ENCODE data around the gene NUBPL.

The NUBPL gene

DNA sequence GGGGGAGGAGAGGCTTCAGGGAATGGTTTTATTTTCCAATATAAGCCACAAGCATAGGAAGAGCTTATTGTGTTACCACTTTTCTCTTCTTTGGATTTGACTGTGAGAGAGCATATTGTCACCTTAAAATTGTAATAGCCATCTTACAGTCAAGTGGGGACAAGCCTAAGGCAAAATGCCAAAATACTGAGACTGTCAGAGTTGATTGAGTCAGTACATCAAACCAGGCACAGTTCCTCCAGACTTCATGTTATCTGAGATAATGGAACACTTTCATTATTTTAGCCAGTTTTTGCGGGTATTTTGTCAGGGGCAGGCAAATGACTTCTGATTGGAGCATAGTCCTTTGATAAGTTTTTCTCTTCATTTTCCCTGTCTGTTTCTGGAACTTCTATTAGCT is 19.5 kb upstream of the NUBPL start:
- DNase-seq (ENCODE audit: low read depth, low spot score), result no peak
- H3K4me3 ChIP-seq (ENCODE audit: low read depth, low read length), result no peak overlapping the region
- ChIA-PET CTCF (interaction anchor here (1.1 kb wide), 1 partner anchor 12 kb away, joined by 4 read pairs; no protein-coding TSS in a partner anchor), POLR2A (no interaction called here)
- TF ChIP-seq, protein P1, sequence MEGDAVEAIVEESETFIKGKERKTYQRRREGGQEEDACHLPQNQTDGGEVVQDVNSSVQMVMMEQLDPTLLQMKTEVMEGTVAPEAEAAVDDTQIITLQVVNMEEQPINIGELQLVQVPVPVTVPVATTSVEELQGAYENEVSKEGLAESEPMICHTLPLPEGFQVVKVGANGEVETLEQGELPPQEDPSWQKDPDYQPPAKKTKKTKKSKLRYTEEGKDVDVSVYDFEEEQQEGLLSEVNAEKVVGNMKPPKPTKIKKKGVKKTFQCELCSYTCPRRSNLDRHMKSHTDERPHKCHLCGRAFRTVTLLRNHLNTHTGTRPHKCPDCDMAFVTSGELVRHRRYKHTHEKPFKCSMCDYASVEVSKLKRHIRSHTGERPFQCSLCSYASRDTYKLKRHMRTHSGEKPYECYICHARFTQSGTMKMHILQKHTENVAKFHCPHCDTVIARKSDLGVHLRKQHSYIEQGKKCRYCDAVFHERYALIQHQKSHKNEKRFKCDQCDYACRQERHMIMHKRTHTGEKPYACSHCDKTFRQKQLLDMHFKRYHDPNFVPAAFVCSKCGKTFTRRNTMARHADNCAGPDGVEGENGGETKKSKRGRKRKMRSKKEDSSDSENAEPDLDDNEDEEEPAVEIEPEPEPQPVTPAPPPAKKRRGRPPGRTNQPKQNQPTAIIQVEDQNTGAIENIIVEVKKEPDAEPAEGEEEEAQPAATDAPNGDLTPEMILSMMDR (IDR thresholded peaks at IDR 0.05; ENCODE audit: insufficient read depth, low read length, missing control alignments), result no peak

DNA sequence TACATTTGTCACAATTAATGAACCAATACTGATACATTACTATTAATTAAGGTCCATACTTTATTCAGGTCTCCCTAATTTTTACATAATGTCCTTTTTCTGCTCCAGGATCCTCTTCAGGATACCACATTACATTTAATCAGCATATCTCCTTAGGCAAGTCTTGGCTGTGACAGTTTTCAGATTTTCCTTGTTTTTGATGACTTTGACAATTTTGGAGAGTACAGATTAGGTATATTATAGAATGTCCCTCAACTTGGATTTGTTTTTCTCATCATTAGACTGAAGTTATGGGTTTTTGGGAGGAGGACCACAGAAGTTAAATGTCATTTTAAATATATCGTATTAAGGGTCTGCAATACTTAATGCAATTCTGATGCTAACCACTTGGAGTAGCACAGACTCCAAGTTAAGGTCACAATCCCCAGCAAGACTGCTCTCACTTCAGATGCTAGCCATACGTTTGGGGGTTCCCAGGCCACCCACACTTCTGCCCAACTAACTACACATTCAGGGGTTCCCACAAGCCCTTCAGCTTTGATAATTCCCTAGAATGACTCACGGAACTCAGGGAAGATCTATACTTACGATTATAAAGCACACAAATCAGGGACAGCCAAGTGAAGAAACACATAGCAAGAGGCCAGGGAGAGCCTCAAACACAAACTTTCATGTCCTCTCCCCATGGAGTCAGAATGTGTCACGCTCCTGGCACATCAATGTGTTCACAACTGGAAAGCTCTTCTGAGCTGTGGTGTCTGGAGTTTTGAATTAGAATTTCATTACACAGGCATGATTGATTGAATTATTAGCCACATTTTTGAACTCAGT is 17.0 kb upstream of the NUBPL start:
- TF ChIP-seq, protein P1 (IDR thresholded peaks at IDR 0.05; ENCODE audit: insufficient read depth, low read length, missing control alignments), result peak; percentile 17
- no peak overlapping the region for H3K4me3 ChIP-seq (ENCODE audit: low read depth, low read length)
- DNase-seq (ENCODE audit: low read depth, low spot score), result no peak
- ChIA-PET CTCF (interaction anchor here (0.7 to 1.4 kb wide), 3 partner anchors 28 to 279 kb away, joined by 3 to 7 read pairs (median 3); no protein-coding TSS in a partner anchor), POLR2A (no interaction called here)

DNA sequence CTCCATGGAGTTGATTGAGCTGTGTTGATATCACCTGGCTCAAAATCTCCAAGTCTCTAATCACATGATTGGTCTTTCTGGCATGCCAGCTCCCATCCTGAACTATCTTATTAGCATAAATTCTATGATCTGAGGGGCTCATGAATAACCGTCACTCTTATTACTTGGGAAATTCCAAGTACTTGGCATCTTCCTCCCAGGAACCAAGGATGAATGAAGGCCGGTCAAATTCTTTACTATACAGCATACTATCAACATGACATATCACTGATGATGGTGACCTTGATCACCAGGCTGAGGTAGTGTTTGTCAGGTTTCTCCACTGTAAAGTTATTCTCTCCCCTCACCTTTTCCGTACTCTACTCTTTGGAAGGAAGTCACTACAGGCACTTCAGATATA is 16.4 kb upstream of the NUBPL start:
- ChIA-PET POLR2A (no interaction called here), CTCF (interaction anchor here (1.0 to 1.4 kb wide), 3 partner anchors 21 to 35 kb away, joined by 3 to 7 read pairs (median 4); no protein-coding TSS in a partner anchor)
- no peak overlapping the region for H3K4me3 ChIP-seq (ENCODE audit: low read depth, low read length)
- TF ChIP-seq, protein P1 (IDR thresholded peaks at IDR 0.05; ENCODE audit: insufficient read depth, low read length, missing control alignments), result no peak
- no peak for DNase-seq (ENCODE audit: low read depth, low spot score)

DNA sequence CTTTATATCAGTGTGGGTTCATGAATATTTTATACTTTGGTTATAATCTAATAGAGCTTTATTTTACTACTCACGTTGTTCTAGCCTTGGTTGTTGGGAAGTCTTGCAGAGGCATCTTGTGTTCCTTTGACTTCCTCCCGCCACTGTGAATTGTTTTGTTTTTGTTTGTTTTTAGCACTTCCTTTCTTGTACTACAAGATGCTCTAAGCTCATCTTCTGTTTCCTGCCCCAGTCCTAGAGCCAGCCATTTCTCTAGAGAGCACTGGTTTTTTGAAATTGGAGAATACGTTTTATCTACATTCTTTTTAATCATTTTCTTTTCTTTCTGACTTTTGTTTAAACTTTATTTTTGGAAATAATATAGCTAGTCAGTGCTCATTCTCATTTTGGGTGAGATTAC is 15.9 kb upstream of the NUBPL start:
- ChIA-PET CTCF (interaction anchor here (1.0 to 1.4 kb wide), 3 partner anchors 21 to 35 kb away, joined by 3 to 7 read pairs (median 4); no protein-coding TSS in a partner anchor), POLR2A (no interaction called here)
- TF ChIP-seq, protein P1 (IDR thresholded peaks at IDR 0.05; ENCODE audit: insufficient read depth, low read length, missing control alignments), result no peak
- no peak overlapping the region for H3K4me3 ChIP-seq (ENCODE audit: low read depth, low read length)
- DNase-seq (ENCODE audit: low read depth, low spot score), result no peak

DNA sequence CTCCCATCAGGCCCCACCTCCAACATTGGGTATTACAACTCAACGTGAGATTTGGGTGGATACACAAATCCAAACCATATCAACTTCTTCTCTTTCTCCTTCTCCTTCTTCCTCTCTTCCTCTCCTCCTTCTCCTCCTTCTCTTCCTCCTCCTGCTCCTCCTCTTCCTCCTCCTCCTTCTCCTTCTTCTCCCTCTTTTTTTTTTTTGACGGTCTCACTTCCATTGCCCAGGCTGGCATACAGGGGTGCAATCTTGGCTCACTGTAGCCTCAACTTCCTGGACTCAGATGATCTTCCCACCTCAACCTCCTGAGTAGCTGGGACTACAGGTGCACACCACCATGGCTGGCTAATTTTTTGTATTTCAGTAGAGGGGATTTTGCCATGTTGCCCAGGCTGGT is 11.4 kb upstream of the NUBPL start:
- CTCF ChIA-PET, result no interaction called here
- DNase-seq (ENCODE audit: low read depth, low spot score), result no peak
- H3K4me3 ChIP-seq (ENCODE audit: low read depth, low read length), result no peak overlapping the region
- POLR2A ChIA-PET, result no interaction called here
- TF ChIP-seq, protein P1 (IDR thresholded peaks at IDR 0.05; ENCODE audit: insufficient read depth, low read length, missing control alignments), result no peak

DNA sequence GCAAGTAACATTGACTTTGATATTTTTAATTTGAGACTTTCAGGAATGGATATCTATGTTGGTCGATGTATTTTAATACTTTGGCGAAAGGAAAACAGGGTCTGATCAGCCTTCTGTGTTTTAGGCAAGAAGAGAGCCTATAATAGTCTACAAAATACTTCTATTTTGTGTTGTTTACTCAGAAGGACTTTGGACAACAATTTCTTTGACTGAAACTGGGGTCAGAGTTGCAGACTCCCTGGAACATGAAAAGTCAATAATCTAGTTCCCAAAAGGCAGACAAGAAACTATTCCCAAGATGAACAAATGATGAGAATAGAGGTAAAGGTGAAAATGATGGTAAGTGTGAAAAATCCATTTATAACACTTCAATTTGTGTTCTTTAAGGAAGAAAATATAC is 10.6 kb upstream of the NUBPL start:
- TF ChIP-seq, protein P1 (IDR thresholded peaks at IDR 0.05; ENCODE audit: insufficient read depth, low read length, missing control alignments), result no peak
- ChIA-PET POLR2A (no interaction called here), CTCF (no interaction called here)
- no peak for DNase-seq (ENCODE audit: low read depth, low spot score)
- H3K4me3 ChIP-seq (ENCODE audit: low read depth, low read length), result no peak overlapping the region

Measured in AG04449 (cell line).